ENCODE results near the gene SDC4.

GRCh38 chr20:45345104-45345936, 2.9 kb downstream of the SDC4 start:
- TF ChIP-seq CTCF (IDR thresholded peaks at IDR 0.05; ENCODE audit: low read depth, low read length) (no peak), POLR2A (IDR thresholded peaks at IDR 0.05; ENCODE audit: extremely low read depth, insufficient read length) (no peak), MAX (IDR thresholded peaks at IDR 0.05; ENCODE audit: low read depth, low read length) (no peak), MYC (IDR thresholded peaks at IDR 0.05; ENCODE audit: low read depth, low read length) (no peak)
